Osteoblast (primary cell): ENCODE results near the gene ILRUN. TPM values are rescaled to one million over a fixed set of nuclear protein-coding genes. Genes with fewer than 3 reads are reported as not detected.
"Not testable (repeated sequence)": the region's sequence is repeated elsewhere in the genome, so short reads cannot be mapped to it uniquely, and the experiment has no call there.

ENCODE experiments used
- DNase-seq: peaks from one replicate; pipeline ENCODE4 v3.0.0; 2011; ENCODE audit warnings: low spot score, mixed read lengths; ENCODE audit not compliant: insufficient read length; ENCODE audit errors: missing footprints
- H2AFZ ChIP-seq: 2 replicates; pipeline ENCODE4 v1.6.0; 2011; ENCODE audit warnings: mild to moderate bottlenecking, low read length
- H3K27ac ChIP-seq: 2 replicates; pipeline ENCODE4 v1.5.1; 2011; ENCODE audit warnings: mild to moderate bottlenecking, low read depth, low read length, moderate library complexity
- H3K27me3 ChIP-seq: 2 replicates; pipeline ENCODE4 v1.6.0; 2012; ENCODE audit warnings: mild to moderate bottlenecking, control low read depth, inconsistent platforms, low read length, moderate library complexity; ENCODE audit not compliant: insufficient read depth
- H3K36me3 ChIP-seq: 2 replicates; pipeline ENCODE4 v1.5.1; 2011; ENCODE audit warnings: mild to moderate bottlenecking, low read length, control low read depth, moderate library complexity; ENCODE audit not compliant: insufficient read depth
- H3K4me1 ChIP-seq: 2 replicates; pipeline ENCODE4 v1.5.1; 2011; ENCODE audit warnings: mild to moderate bottlenecking, low read length, control low read depth, moderate library complexity; ENCODE audit not compliant: insufficient read depth
- H3K4me2 ChIP-seq: 2 replicates; pipeline ENCODE4 v1.6.0; 2011; ENCODE audit warnings: mild to moderate bottlenecking, low read length; ENCODE audit not compliant: insufficient read depth
- H3K4me3 ChIP-seq: fragments of 200-600 bp; sonication (generic); 3 replicates; pipeline ENCODE4 v1.5.1; 2012; ENCODE audit warnings: mild to moderate bottlenecking, low read length, inconsistent platforms; ENCODE audit not compliant: insufficient read depth
- H3K79me2 ChIP-seq: 2 replicates; pipeline ENCODE4 v1.6.0; 2012; ENCODE audit warnings: mild to moderate bottlenecking, low read length, control low read depth, inconsistent platforms; ENCODE audit not compliant: insufficient read depth
- H3K9me3 ChIP-seq: 2 replicates; pipeline ENCODE4 v1.5.1; 2011; ENCODE audit warnings: low read depth, low read length, control low read depth
- H4K20me1 ChIP-seq: 2 replicates; pipeline ENCODE4 v1.6.0; 2012; ENCODE audit warnings: mild to moderate bottlenecking, low read length, control low read depth; ENCODE audit not compliant: insufficient read depth
- CTCF ChIP-seq: IDR thresholded peaks from 2 replicates; pipeline ENCODE4 v1.5.1; 2011; ENCODE audit warnings: mild to moderate bottlenecking, low read depth, low read length, moderate library complexity; ENCODE audit errors: extremely low read depth
- total RNA-seq: library from RNA; depleted of rRNA; stranded (reverse); fragments of >200 nt; gene quantifications from 2 replicates; pipeline ENCODE4 v1.2.3, GENCODE V29; 2012

Gene ILRUN
- total RNA-seq = 38.0 and 38.3 TPM in 2 replicates

DNA sequence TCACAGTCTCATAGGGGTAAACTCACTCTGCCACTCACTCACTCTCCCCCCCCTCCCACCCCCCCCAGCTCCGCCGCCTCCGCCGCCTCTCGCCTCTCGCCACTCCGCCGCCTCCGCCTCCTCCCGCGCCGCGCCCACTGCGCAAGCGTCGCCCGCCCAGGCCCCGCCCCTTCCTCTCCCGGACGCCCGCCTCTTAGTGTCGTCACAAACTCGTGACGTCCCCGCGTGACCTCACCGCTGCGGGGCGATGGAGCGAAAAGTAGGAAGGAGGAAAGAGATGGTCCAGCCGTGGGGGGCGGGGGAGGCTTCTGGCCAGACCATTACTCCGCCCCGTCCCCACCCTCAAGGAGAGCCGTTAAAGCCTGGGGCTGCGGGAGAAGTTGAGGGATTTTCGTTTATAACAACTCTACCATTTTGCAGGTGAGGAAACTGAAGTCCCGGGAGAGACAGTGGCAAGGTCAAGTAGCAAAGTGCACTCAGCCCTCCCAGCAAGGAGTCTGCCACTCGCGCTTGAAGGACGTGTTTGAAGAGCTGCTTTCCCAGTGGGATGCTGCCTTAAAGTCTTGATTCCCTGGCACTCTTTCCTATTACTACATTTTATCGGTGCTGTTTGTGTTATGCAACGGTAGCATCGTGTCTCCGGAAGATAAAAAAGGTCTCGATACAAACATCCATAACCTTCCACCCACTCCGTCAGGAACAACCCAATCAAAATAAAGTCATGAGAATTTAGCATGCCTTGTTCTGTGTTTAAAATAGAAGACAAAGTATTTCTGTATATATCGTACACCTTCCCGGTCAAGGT, at the start of gene ILRUN:
ILRUN (minus strand) TSS at position 29 of the 805 bp plus-strand sequence. CDS start 164 bp downstream, outside the sequence.
- no peak for TF ChIP-seq CTCF
- Histone ChIP-seq H2AFZ (peak within 1 kb of the TSS; percentile 100), H3K27me3 (no peaks in the 10 kb centered on the region), H3K79me2 (peaks cover 49% of the 10 kb centered on the region), H3K27ac (peak within 1 kb of the TSS; percentile 88), H3K9me3 (no peaks in the 10 kb centered on the region), H3K4me3 (peak within 1 kb of the TSS; percentile 79), H3K4me1 (peaks cover 14% of the 10 kb centered on the region), H4K20me1 (peaks cover 36% of the 10 kb centered on the region), H3K4me2 (peak within 1 kb of the TSS; percentile 98), H3K36me3 (no peaks in the 10 kb centered on the region)
- DNase-seq = peak; percentile 97

DNA sequence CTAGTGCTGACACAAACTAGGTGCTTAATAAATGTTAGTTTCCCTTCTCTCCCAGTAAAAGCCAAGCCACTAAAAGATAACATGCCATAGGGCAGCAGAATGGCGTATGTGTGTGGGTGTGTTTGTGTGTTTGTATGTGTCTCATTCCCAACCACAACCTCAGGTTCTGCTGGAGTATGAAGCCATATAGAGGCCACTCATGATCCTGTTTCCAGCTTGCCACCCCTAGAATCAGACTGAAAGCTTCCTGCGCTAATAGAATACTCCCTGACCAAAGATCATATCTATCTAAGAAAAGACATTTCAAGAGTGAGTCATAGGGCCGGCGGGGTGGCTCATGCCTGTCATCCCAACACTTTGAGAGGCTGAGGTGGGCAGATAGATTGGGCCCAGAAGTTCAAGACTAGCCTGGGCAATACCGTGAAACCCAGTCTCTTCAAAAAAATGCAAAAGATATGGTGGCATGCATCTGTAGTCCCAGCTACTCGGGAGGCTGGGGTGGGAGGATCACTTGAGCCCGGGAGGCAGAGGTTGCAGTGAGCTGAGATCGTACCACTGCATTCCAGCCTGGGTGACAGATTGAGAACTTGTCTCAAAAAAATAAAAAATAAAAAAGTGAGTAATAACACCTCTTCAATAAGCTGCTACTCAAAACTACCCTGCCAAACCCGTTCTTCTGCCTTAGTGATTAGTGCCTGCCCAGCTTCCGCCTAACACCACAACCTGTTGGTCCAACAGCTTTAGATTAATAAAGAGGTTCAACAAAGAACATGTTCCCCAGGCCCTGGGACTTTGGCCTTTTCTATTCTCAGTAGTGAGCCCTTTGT, 48.9 kb upstream of the ILRUN start:
- Histone ChIP-seq H3K4me1 (no peaks in the 10 kb centered on the region), H2AFZ (no peak overlapping the region), H3K4me3 (no peak overlapping the region), H3K36me3 (no peaks in the 10 kb centered on the region), H3K27me3 (no peaks in the 10 kb centered on the region), H3K79me2 (no peaks in the 10 kb centered on the region), H3K27ac (no peak overlapping the region), H3K9me3 (no peaks in the 10 kb centered on the region), H4K20me1 (no peaks in the 10 kb centered on the region), H3K4me2 (no peak overlapping the region)
- TF ChIP-seq CTCF = no peak
- no peak for DNase-seq

DNA sequence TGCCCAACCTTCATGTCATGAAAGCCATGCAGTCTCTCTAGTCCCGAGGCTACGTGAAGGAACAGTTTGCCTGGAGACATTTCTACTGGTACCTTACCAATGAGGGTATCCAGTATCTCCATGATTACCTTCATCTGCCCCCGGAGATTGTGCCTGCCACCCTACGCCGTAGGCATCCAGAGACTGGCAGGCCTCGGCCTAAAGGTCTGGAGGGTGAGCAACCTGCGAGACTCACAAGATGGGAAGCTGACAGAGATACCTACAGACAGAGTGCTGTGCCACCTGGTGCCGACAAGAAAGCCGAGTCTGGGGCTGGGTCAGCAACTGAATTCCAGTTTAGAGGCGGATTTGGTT, 47.7 kb upstream of the ILRUN start:
- not testable (repeated sequence) for H3K4me2 ChIP-seq, H3K4me1 ChIP-seq, H4K20me1 ChIP-seq, H3K27ac ChIP-seq, DNase-seq, H3K9me3 ChIP-seq, H3K4me3 ChIP-seq, H2AFZ ChIP-seq, H3K27me3 ChIP-seq, H3K36me3 ChIP-seq, H3K79me2 ChIP-seq

DNA sequence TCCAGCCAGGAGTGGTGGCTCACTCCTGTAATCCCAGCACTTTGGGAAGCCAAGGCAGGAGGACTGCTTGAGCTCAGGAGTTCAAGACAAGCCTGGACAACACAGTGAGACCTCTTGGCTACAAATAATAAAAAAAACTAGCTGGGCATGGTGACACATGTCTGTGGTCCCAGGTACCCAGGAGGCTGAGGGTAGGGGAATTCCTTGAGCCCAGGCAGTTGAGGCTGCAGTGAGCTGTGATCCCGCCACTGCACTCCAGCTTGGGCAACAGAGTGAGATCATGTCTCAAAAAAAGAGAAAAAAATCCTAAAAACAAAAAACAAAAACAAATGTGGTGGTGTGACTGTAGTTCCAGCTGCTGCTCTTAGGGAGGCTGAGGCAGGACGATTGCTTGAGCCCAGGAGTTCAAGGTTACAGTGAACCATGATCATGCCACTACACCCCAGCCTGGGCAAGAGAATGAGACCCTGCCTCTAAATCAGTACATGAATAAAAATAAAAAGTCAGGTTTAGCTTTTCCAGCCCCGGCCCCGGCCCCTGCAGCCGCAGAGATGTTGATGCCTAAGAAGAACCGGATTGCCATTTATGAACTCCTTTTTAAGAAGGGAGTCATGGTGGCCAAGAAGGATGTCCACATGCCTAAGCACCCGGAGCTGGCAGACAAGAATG, 47.2 kb upstream of the ILRUN start:
- H3K79me2 ChIP-seq = no peaks in the 10 kb centered on the region
- H3K4me2 ChIP-seq = no peak overlapping the region
- H4K20me1 ChIP-seq = no peaks in the 10 kb centered on the region
- DNase-seq = no peak
- no peak overlapping the region for H3K27ac ChIP-seq
- TF ChIP-seq CTCF = no peak
- H3K4me3 ChIP-seq = no peak overlapping the region
- no peaks in the 10 kb centered on the region for H3K27me3 ChIP-seq
- no peaks in the 10 kb centered on the region for H3K36me3 ChIP-seq
- H2AFZ ChIP-seq = no peak overlapping the region
- no peaks in the 10 kb centered on the region for H3K9me3 ChIP-seq
- no peaks in the 10 kb centered on the region for H3K4me1 ChIP-seq
